Liver (tissue), 9 donors: ENCODE measurements around the gene AP3S1. TPM values are rescaled to one million over a fixed set of nuclear protein-coding genes. Genes with fewer than 3 reads are reported as not detected.
"Not testable (repeated sequence)": the region's sequence is repeated elsewhere in the genome, so short reads cannot be mapped to it uniquely, and the experiment has no call there.

Experiments
- DNase-seq: peaks from one replicate; pipeline ENCODE4 v3.0.0-alpha.2; 2017; ENCODE audit warnings: low spot score
- H3K27ac ChIP-seq, 2 donors: one replicate each; pipeline ENCODE4 v1.7.0; 2013; ENCODE audit warnings: inconsistent platforms in 2 of 2, low read length in 2 of 2, control low read depth in 1 of 2, low read depth in 1 of 2, mild to moderate bottlenecking in 1 of 2
- H3K27me3 ChIP-seq, 4 donors: one replicate each; pipeline versions ENCODE4 v1.6.1 to v1.7.0; 2013; ENCODE audit warnings: low read length in 3 of 4, inconsistent platforms in 1 of 4, mild to moderate bottlenecking in 1 of 4, moderate library complexity in 1 of 4; ENCODE audit not compliant: control insufficient read depth in 4 of 4, insufficient read depth in 4 of 4
- H3K36me3 ChIP-seq, 4 donors: one replicate each; pipeline versions ENCODE4 v1.6.1 to v1.7.0; 2013; ENCODE audit warnings: low read length in 3 of 4, mild to moderate bottlenecking in 3 of 4, low read depth in 1 of 4, moderate library complexity in 1 of 4; ENCODE audit not compliant: control insufficient read depth in 4 of 4, insufficient read depth in 3 of 4
- H3K4me1 ChIP-seq, 4 donors: one replicate each; pipeline versions ENCODE4 v1.6.1 to v1.7.0; 2013; ENCODE audit warnings: low read length in 3 of 4, mild to moderate bottlenecking in 3 of 4, moderate library complexity in 1 of 4; ENCODE audit not compliant: control insufficient read depth in 4 of 4, insufficient read depth in 4 of 4
- H3K4me3 ChIP-seq, 3 donors: one replicate each; pipeline versions ENCODE4 v1.6.1 to v1.7.0; 2013; ENCODE audit warnings: low read length in 3 of 3, control low read depth in 1 of 3, low read depth in 1 of 3, mild to moderate bottlenecking in 1 of 3
- H3K9ac ChIP-seq, 2 donors: one replicate each; pipeline ENCODE4 v1.7.0; 2013; ENCODE audit warnings: low read length in 2 of 2, mild to moderate bottlenecking in 2 of 2, moderate library complexity in 2 of 2, control low read depth in 1 of 2, low read depth in 1 of 2
- H3K9me3 ChIP-seq, 4 donors: one replicate each; pipeline versions ENCODE4 v1.6.1 to v1.7.0; 2013; ENCODE audit warnings: low read length in 3 of 4; ENCODE audit not compliant: control insufficient read depth in 4 of 4
- ATF3 ChIP-seq: IDR thresholded peaks from 2 replicates; pipeline ENCODE4 v1.6.1; 2016; ENCODE audit warnings: antibody characterized with exemption
- CTCF ChIP-seq: fragments of 150-350 bp; IDR thresholded peaks from 2 replicates; pipeline ENCODE4 v1.5.1; 2017; ENCODE audit warnings: improper control_type of control experiment, low read depth, low read length; ENCODE audit not compliant: missing input control
- GABPA ChIP-seq, 2 donors: IDR thresholded peaks in 1 of 2; conservative IDR thresholded peaks in 1 of 2; 2 replicates each; pipeline ENCODE4 v1.6.1; 2016; ENCODE audit warnings: antibody characterized with exemption in 2 of 2, mild to moderate bottlenecking in 1 of 2, moderate library complexity in 1 of 2
- HNF4A ChIP-seq, 2 donors: conservative IDR thresholded peaks; 2 replicates each; pipeline ENCODE4 v1.6.1; 2016; ENCODE audit warnings: antibody characterized with exemption in 2 of 2, mild to moderate bottlenecking in 2 of 2
- HNF4G ChIP-seq: IDR thresholded peaks from 2 replicates; pipeline ENCODE4 v1.6.1; 2016; ENCODE audit warnings: antibody characterized with exemption
- JUND ChIP-seq, 2 donors: IDR thresholded peaks; 2 replicates each; pipeline ENCODE4 v1.6.1; 2016; ENCODE audit warnings: antibody characterized with exemption in 2 of 2
- MAX ChIP-seq: IDR thresholded peaks from 2 replicates; pipeline ENCODE4 v1.6.1; 2016; ENCODE audit warnings: antibody characterized with exemption
- NR2F2 ChIP-seq: IDR thresholded peaks from 2 replicates; pipeline ENCODE4 v1.6.1; 2016; ENCODE audit warnings: antibody characterized with exemption
- RAD21 ChIP-seq, 2 donors: IDR thresholded peaks; 2 replicates each; pipeline ENCODE4 v1.6.1; 2016; ENCODE audit warnings: antibody characterized with exemption in 2 of 2, mild to moderate bottlenecking in 2 of 2
- REST ChIP-seq: IDR thresholded peaks from 2 replicates; pipeline ENCODE4 v1.6.1; 2016; ENCODE audit warnings: antibody characterized with exemption, mild to moderate bottlenecking
- RXRA ChIP-seq, 2 donors: IDR thresholded peaks; 2 replicates each; pipeline ENCODE4 v1.6.1; 2017 to 2018; ENCODE audit warnings: antibody characterized with exemption in 2 of 2, mild to moderate bottlenecking in 1 of 2
- SP1 ChIP-seq: IDR thresholded peaks from 2 replicates; pipeline ENCODE4 v1.6.1; 2018; ENCODE audit warnings: antibody characterized with exemption, mild to moderate bottlenecking
- YY1 ChIP-seq: IDR thresholded peaks from 2 replicates; pipeline ENCODE4 v1.6.1; 2016; ENCODE audit warnings: antibody characterized with exemption, mild to moderate bottlenecking
- ZBTB33 ChIP-seq: IDR thresholded peaks from 2 replicates; pipeline ENCODE4 v1.6.1; 2016; ENCODE audit warnings: antibody characterized with exemption
- WGBS: extraction: QIAGEN DNeasy Blood & Tissue Kit; methylation state at CpG from one replicate; pipeline ENCODE4 v1.1.7; 2013; 5-methylcytosine and 5-hydroxymethylcytosine counted together
- polyA plus RNA-seq, 2 donors: library from polyadenylated mRNA; stranded (reverse) in 1 of 2; unstranded in 1 of 2; fragments of 200-250 nt in 1 of 2; fragments of >200 nt in 1 of 2; fragmentation: Nextera tagmentation in 1 of 2; extraction: Ambion mirVana in 1 of 2; gene quantifications; one replicate each; pipeline versions ENCODE4 v1.2.1 to v1.2.3, GENCODE V29; 2013 to 2015
- total RNA-seq, 2 donors: library from RNA; depleted of rRNA; stranded (reverse); fragments of >200 nt; gene quantifications; one replicate each; pipeline ENCODE4 v1.2.3, GENCODE V29; 2014
- donor health status: healthy.
- donor health status: healthy.
- donor health status: healthy.
- donor health status: healthy.
- donor health status: healthy.

The AP3S1 gene
- total and polyA plus RNA-seq, 4 donors = 32.7 to 52.7 (median 40.9) TPM

- H3K9ac ChIP-seq = no peak overlapping the region
- TF ChIP-seq CTCF = no peak
- TF ChIP-seq HNF4A (conservative IDR thresholded peaks at IDR 0.05) = no peak
- TF ChIP-seq SP1 = no peak
- TF ChIP-seq ZBTB33 = no peak
- no peak for TF ChIP-seq JUND (IDR thresholded peaks at IDR 0.05)
- TF ChIP-seq GABPA (IDR thresholded peaks at IDR 0.05 in 1 of 2, conservative IDR thresholded peaks at IDR 0.05 in 1 of 2) = no peak
- TF ChIP-seq RAD21 (IDR thresholded peaks at IDR 0.05) = no peak
- TF ChIP-seq MAX = no peak
- no peak for TF ChIP-seq HNF4G
- no peak for DNase-seq
- H3K27ac ChIP-seq = no peak overlapping the region
- no peaks in the 10 kb centered on the region for H3K36me3 ChIP-seq
- H3K27me3 ChIP-seq = no peaks in the 10 kb centered on the region
- H3K4me1 ChIP-seq = peaks cover 0 to 6% (median 4%) of the 10 kb centered on the region in 4 donors
- no peak overlapping the region for H3K4me3 ChIP-seq
- no peaks in the 10 kb centered on the region for H3K9me3 ChIP-seq
- 96% methylated on average over 1 of the region's 1 CpG for WGBS
These were observed 20.9 kb upstream of the AP3S1 start for GRCh38 chr5:115820846-115821245.

- H3K27ac ChIP-seq, H3K9ac ChIP-seq, H3K4me3 ChIP-seq, H3K27me3 ChIP-seq, H3K4me1 ChIP-seq, DNase-seq, H3K36me3 ChIP-seq, H3K9me3 ChIP-seq: not testable (repeated sequence)
- WGBS = 100% methylated on average over 1 of the region's 1 CpG
These were observed 16.8 kb upstream of the AP3S1 start for GRCh38 chr5:115824983-115825382.

- H3K4me3 ChIP-seq = no peak overlapping the region
- WGBS = 97% methylated on average over 4 of the region's 4 CpGs
These were observed 15.8 kb upstream of the AP3S1 start for GRCh38 chr5:115825948-115826347.

More at GRCh38 chr5:115825948-115826347, 15.8 kb upstream of the AP3S1 start:
- Histone ChIP-seq H3K36me3 (peaks cover 0 to 3% (median 1%) of the 10 kb centered on the region in 4 donors), H3K9ac (no peak overlapping the region), H3K27me3 (no peaks in the 10 kb centered on the region), H3K9me3 (no peaks in the 10 kb centered on the region), H3K27ac (no peak overlapping the region), H3K4me1 (peaks cover 5 to 10% (median 7%) of the 10 kb centered on the region in 4 donors)
- TF ChIP-seq NR2F2 = no peak
- no peak for TF ChIP-seq ATF3
- TF ChIP-seq RXRA (IDR thresholded peaks at IDR 0.05) = no peak
- no peak for TF ChIP-seq JUND (IDR thresholded peaks at IDR 0.05)
- no peak for TF ChIP-seq HNF4G
- TF ChIP-seq SP1 = no peak
- no peak for TF ChIP-seq YY1
- no peak for TF ChIP-seq REST
- DNase-seq = no peak
